HUDEP-2 (cell line): ENCODE data around the gene TLX3.
"Not testable (repeated sequence)": the region's sequence is repeated elsewhere in the genome, so short reads cannot be mapped to it uniquely, and the experiment has no call there.

Experiments
- DNase-seq, 76 experiments: peaks; one replicate each; lab custom pipeline; 2025; ENCODE audit not compliant: unreplicated experiment in 76 of 76; lab: John Stamatoyannopoulos, UW

The TLX3 gene

GRCh38 chr5:171322527-171322926 is 13.5 kb downstream of the TLX3 start:
- no peak for DNase-seq

GRCh38 chr5:171323007-171323406 is 14.0 kb downstream of the TLX3 start:
- no peak for DNase-seq

- no peak for DNase-seq
These were observed 15.0 kb downstream of the TLX3 start for GRCh38 chr5:171323806-171324632.

GRCh38 chr5:171330021-171330420 is 21.0 kb downstream of the TLX3 start:
- no peak for DNase-seq

- DNase-seq = no peak
These were observed 26.6 kb downstream of the TLX3 start for GRCh38 chr5:171335616-171336015.

GRCh38 chr5:171336521-171337209 is 27.6 kb downstream of the TLX3 start:
- peak in 40 of 76 experiments; percentile 2 to 49 (median 20) for DNase-seq

GRCh38 chr5:171337210-171337569 is 28.1 kb downstream of the TLX3 start:
- DNase-seq = no peak

GRCh38 chr5:171340042-171340441 is 31.0 kb downstream of the TLX3 start:
- DNase-seq = no peak

- no peak for DNase-seq
These were observed 31.4 kb downstream of the TLX3 start for GRCh38 chr5:171340491-171340890.

GRCh38 chr5:171342362-171343111 is 33.5 kb downstream of the TLX3 start:
- peak in 49 of 76 experiments; percentile 3 to 68 (median 28) for DNase-seq

- DNase-seq = no peak
These were observed 36.0 kb downstream of the TLX3 start for GRCh38 chr5:171344936-171345608.

- no peak for DNase-seq
These were observed 42.6 kb downstream of the TLX3 start for GRCh38 chr5:171351536-171352073.

- DNase-seq = no peak
These were observed 46.3 kb downstream of the TLX3 start for GRCh38 chr5:171355302-171355724.

- DNase-seq = peak in 4 of 76 experiments; percentile 6 to 38 (median 11)
These were observed 48.8 kb downstream of the TLX3 start for GRCh38 chr5:171357843-171358242.

- not testable (repeated sequence) for DNase-seq
These were observed 52.1 kb downstream of the TLX3 start for GRCh38 chr5:171361151-171361550.
